GM18517 (cell line): Measurements from ENCODE around the gene MAST1.
A peak's percentile ranks its signal among the peaks of the same experiment; 100 is the strongest.
"Not testable (repeated sequence)": the region's sequence is repeated elsewhere in the genome, so short reads cannot be mapped to it uniquely, and the experiment has no call there.

ENCODE experiments used
- ATAC-seq: cut with Tn5 transposase; IDR thresholded peaks from one replicate; pipeline ENCODE4 v1.9.1; 2021; ENCODE audit warnings: mild to moderate bottlenecking, moderate library complexity; ENCODE audit not compliant: unreplicated experiment

Gene MAST1

GRCh38 chr19:12888006-12888603 lies 49.8 kb downstream of the MAST1 start:
- no peak for ATAC-seq

- not testable (repeated sequence) for ATAC-seq
Observed at GRCh38 chr19:12890299-12890786, 52.0 kb downstream of the MAST1 start.

GRCh38 chr19:12890787-12891552 lies 52.7 kb downstream of the MAST1 start, which contains the start of gene GCDH:
Gene GCDH, plus strand, starts transcription at chr19:12891160. Its CDS starts 145 bp downstream, at chr19:12891305.
- peak; percentile 88 for ATAC-seq

- ATAC-seq: no peak
Observed at GRCh38 chr19:12891553-12892021, 53.3 kb downstream of the MAST1 start.

- ATAC-seq: no peak
Observed at GRCh38 chr19:12893582-12893981, 55.3 kb downstream of the MAST1 start.

GRCh38 chr19:12896460-12896859 lies 58.1 kb downstream of the MAST1 start:
- ATAC-seq: no peak

- ATAC-seq: peak; percentile 60
Observed at GRCh38 chr19:12899891-12900518, 61.7 kb downstream of the MAST1 start.

- no peak for ATAC-seq
Observed at GRCh38 chr19:12907166-12907565, 68.9 kb downstream of the MAST1 start.

GRCh38 chr19:12912571-12912970 lies 74.3 kb downstream of the MAST1 start:
- no peak for ATAC-seq

GRCh38 chr19:12913011-12913561 lies 74.8 kb downstream of the MAST1 start:
- ATAC-seq: no peak

- ATAC-seq: no peak
Observed at GRCh38 chr19:12913851-12914690, 75.8 kb downstream of the MAST1 start.

- not testable (repeated sequence) for ATAC-seq
Observed at GRCh38 chr19:12915860-12916259, 77.5 kb downstream of the MAST1 start.

- no peak for ATAC-seq
Observed at GRCh38 chr19:12918253-12918652, 79.9 kb downstream of the MAST1 start.

- ATAC-seq: no peak
Observed at GRCh38 chr19:12921047-12921446, 82.7 kb downstream of the MAST1 start.

GRCh38 chr19:12922959-12923358 lies 84.6 kb downstream of the MAST1 start:
- no peak for ATAC-seq
